ENCODE measurements around the gene OPTC.
A peak's percentile ranks its signal among the peaks of the same experiment; 100 is the strongest.

OPTC gene

DNA sequence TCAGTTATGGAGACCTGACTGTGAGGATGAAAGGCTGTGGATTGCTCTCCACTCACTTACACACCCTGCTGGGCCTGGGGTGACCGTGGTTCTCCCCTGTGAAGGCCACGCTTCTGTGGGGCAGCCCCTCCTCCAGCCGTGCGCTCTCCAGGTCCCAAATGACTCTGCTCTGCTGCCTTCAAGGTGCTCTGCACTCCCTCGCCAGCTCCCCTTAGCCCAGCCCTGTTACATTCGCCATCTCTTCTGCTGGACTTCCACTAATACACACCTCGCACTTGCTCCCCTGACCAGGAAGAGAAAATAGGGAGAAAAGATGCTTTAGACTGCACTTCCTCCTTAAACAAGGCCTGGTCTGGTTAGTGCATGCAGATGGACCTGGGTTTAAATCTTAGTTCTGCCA is 24.6 kb downstream of the OPTC start:
- DNase-seq = no peak

GRCh38 chr1:203519053-203519840 is 25.3 kb downstream of the OPTC start:
- DNase-seq = no peak

DNA sequence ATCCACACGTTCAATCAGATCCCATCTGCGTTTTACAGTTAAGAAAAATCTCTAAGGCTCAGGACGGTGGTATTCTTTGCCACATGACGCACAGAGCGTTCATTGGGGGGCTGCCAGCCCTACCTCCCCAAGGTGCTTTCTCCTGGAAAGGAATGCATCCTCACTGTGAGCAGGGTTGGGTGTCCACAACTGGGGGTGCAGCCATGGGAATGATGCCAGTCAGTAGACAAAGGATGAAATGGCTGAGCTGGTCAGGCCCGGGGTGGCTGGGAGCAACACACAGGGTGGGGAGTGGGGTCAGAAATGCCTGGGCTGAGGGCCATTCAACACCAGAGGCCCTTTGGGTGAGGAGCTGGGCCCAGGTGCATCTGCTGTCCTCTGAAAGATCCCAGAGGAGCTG is 25.9 kb downstream of the OPTC start:
- no peak for DNase-seq

DNA sequence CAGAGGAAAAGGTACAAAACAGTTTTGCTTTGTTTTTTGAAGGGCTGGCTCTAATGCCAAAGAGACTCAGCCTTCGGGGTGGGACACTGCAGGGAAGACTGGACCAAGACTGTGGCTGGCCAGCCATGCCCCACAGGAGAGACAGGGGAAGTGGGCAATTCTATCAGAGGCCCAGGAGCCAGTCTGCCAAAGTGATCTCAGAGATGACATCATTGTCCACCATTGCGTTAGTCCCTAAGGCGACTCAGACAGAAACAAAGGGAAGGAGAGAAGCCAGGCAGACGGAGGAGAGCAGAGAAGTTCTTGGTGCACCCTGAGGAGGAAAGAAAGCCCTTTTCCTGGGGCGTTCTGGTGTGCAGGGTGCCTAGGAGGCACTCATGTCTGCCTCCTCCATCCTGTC is 26.4 kb downstream of the OPTC start:
- DNase-seq = peak; percentile 88

- DNase-seq = no peak
These were observed 27.3 kb downstream of the OPTC start for GRCh38 chr1:203521074-203521794.

- DNase-seq = no peak
These were observed 27.9 kb downstream of the OPTC start for GRCh38 chr1:203521812-203522211.

DNA sequence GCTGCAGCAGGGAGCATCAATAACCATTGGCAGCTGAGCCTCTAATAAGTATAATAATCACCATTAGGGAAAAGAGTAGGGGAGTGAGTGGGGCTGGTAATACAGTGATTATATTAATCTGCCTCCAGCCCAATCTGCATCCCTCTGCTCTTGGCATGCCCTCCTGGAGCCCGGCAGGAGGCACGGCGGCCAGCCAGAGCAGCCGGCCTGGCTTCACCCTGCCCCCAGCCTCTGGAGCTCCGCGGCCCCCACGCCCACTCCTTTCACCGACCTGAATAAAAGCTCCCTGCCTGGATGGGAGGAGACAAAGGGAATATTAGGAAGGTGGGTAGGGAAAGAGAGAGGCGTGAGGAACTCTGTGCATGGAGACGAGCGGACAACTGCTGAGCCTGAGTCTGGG is 28.3 kb downstream of the OPTC start:
- DNase-seq = no peak

DNA sequence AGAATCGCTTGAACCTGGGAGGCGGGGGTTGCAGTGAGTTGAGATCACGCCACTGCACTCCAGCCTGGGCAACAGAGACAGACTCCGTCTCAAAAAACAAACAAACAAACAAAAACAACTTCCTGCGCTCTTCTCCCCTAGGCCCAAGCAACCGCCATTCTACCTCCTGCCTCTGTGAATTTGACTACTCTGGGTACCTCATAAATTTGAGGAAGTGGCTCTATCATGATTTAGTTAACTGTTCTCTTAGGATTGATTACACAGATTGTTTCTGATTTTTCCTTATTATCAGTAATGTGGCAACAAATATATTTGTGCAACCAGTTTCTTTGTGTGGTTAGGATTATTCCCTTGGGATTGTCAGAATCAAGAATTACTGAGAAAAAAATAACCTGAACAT is 29.7 kb downstream of the OPTC start:
- DNase-seq = no peak

- DNase-seq = peak; percentile 54
These were observed 30.2 kb downstream of the OPTC start for GRCh38 chr1:203524152-203524551.

- no peak for DNase-seq
These were observed 30.9 kb downstream of the OPTC start for GRCh38 chr1:203524824-203525223.

GRCh38 chr1:203525685-203526084 is 31.7 kb downstream of the OPTC start:
- no peak for DNase-seq

DNA sequence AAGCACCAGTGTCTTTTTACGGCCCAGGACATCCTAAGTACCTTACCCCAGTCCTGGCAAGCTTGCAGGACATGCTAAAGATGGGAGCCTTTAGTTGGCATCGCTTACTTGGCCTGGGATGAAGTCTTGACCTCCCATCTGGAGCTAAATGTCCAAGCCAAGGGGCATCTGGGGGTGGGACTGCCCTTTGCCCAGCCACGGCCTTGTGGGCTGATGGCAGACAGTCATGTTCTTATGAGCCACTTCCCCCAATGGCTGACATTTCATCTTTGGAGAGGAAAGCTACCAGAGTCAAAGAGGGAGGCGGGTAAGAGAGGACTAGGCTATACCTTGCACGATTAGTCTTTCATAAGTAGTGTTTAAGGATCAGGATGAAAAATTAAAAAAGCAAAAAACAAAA is 32.2 kb downstream of the OPTC start:
- DNase-seq = no peak

- no peak for DNase-seq
These were observed 32.6 kb downstream of the OPTC start for GRCh38 chr1:203526572-203526971.

DNA sequence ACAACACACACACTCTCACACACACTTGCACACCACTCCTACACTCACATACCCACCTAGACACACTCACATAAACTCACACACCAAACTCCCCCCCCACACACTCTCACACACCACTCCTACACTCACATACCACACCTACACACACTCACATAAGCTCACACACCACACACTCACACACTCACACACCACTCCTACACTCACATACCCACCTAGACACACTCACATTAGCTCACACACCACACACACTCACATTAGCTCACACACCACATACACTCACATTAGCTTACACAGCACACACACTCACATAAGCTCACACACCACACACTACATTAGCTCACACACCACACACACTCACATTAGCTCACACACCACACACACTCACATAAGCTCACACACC is 33.1 kb downstream of the OPTC start:
- no peak for DNase-seq

DNA sequence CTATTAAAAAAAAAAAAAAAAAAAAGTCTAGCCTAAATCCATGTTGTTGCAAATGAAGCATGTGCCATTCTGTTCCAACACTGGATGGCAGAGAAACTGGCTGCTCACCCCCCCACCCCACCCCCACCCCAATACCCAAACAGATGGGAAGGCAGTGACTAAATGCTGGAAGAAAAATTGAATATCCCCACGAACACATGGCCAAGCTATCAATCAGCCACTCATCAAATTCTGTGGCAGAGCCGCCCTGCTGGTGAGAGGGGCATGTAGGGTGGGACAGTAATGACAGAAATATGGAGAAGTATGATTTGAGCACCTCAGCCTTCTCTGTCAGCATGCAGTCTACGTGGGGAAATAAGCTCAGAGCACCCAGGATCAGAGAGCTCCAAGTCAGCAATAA is 34.1 kb downstream of the OPTC start:
- DNase-seq = no peak

GRCh38 chr1:203528976-203529835 is 35.3 kb downstream of the OPTC start:
- peak; percentile 51 for DNase-seq

- no peak for DNase-seq
These were observed 37.1 kb downstream of the OPTC start for GRCh38 chr1:203531063-203531462.

DNA sequence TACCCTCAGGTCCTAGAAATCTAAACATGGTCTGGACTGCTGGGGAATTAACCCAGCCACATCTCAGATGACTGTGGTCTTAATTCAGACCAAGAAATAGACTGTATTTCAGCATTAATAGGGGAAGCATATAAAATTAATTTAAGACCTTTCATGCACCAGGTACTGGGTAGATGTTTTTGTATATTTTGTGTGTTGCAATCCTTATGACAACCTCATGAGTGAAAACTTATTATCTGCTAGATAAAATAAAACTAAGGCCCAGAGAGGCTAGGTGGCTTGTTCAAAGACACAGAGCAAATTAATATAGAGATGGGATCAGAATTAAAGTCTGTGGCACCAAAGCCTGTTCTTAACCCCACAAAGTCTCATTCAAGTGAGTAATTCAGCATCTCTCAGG is 40.1 kb downstream of the OPTC start:
- no peak for DNase-seq

- DNase-seq = no peak
These were observed 40.6 kb downstream of the OPTC start for GRCh38 chr1:203534526-203534925.

DNA sequence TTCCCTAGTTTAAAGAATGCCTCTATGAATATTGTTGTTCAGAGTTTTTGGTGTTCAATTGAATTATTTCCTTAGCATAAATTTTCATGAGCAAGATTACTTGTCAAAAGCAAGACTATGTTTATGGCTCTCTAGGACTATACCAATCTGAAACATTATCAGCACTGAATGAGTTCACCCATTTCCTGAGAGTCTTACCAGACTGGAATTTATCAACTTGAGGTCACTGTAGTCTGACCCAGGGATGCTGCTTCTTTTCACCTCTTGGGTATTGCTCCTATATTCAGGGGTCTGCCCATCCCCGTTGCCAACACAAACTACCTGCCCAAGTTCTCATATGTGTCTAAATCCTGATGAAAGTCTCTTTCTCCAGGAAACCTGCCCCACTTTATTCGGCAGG is 42.6 kb downstream of the OPTC start:
- no peak for DNase-seq

- DNase-seq = peak; percentile 24
These were observed 43.1 kb downstream of the OPTC start for GRCh38 chr1:203536980-203537455.

- DNase-seq = no peak
These were observed 44.0 kb downstream of the OPTC start for GRCh38 chr1:203537806-203538464.

DNA sequence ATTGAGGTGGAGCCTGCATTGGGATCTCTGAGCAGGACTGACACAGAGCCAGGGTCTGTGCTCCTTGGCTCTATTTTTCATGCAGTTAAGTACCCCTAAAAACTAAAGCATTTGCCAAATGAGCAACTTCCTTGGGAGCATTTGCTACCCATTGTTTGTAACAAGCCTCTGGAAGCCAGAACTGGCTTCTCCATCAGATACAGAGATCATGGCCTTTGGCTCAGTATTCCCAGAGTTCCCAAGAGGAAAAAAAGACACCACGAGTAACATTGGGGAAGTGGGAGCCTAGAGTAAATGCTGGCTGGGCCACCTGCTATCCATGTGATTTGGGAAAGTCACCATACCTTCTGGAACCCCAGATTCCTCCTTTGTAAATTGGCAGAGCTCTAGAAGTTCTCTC is 44.8 kb downstream of the OPTC start:
- no peak for DNase-seq
